Middle frontal gyrus (tissue), 1 donor: Measurements from ENCODE around the gene GPR78.

ENCODE experiments used
- DNase-seq: peaks from one replicate; pipeline ENCODE4 v3.0.0-alpha.2; 2015; ENCODE audit warnings: low spot score; ENCODE audit errors: extremely low spot score

Gene GPR78

DNA sequence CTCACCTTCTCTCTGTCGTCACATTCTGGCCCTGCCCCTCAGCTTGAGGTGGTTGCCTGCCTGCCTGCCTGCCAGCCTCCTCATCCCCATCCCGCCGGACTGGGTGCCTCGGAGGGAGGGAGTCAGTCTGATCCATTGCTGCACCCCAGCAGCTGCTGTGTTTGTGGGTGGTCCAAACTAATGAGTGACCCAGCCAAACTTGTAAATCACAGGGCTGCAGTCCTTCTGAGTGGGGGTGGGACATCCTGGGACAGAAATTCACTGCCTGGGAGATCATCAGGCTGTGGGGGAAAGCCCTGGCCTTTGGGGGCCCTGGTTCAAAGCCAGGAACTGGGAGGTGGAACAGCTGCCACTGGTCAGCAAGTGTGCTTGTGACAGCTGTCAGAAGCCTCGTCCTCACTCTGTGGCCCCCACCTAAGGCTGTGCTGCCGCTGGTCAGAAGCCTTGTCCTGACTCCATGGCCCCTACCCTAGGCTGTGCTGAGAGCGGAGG is 5.6 kb downstream of the GPR78 start:
- no peak for DNase-seq

DNA sequence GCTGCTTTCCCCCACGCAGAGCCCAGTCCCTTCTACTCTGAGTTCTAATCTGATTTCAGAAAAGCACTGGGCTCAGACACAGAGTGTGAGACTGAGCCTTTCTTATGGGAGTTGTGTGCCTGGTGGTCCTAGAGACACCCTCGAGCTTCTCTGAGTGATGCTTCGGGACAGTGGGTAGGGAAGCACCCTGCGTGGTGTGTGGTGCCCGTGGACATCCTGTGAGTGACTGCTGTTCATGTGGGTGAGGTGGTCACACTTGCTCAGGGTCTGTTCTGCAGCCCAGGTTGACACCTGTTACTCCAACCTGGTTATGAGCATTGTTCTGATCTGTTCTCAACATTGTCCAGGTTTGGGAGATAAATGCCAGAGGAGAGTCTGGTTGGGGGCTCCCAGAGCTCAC is 6.1 kb downstream of the GPR78 start:
- no peak for DNase-seq

DNA sequence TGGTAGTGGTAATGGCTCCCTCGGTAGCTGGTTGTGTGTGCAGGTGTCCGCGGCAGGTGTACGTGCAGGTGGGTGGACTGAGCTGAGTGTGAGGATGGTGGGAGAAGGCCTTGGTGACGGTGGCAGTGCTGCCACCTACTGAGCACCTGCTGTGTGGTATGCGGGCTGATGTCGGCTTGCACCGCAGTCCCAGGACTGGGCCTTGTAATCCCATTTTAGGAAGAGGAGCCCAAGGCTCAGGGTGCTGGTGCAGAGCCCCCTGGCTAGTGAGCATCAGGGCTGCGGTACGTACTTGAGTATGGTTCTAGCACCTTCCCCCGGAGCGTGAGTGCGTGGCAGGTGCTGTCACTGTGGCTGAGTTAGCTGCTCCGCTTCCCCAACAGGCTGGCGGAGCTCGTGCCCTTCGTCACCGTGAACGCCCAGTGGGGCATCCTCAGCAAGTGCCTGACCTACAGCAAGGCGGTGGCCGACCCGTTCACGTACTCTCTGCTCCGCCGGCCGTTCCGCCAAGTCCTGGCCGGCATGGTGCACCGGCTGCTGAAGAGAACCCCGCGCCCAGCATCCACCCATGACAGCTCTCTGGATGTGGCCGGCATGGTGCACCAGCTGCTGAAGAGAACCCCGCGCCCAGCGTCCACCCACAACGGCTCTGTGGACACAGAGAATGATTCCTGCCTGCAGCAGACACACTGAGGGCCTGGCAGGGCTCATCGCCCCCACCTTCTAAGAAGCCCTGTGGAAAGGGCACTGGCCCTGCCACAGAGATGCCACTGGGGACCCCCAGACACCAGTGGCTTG is 6.7 kb downstream of the GPR78 start:
- no peak for DNase-seq

DNA sequence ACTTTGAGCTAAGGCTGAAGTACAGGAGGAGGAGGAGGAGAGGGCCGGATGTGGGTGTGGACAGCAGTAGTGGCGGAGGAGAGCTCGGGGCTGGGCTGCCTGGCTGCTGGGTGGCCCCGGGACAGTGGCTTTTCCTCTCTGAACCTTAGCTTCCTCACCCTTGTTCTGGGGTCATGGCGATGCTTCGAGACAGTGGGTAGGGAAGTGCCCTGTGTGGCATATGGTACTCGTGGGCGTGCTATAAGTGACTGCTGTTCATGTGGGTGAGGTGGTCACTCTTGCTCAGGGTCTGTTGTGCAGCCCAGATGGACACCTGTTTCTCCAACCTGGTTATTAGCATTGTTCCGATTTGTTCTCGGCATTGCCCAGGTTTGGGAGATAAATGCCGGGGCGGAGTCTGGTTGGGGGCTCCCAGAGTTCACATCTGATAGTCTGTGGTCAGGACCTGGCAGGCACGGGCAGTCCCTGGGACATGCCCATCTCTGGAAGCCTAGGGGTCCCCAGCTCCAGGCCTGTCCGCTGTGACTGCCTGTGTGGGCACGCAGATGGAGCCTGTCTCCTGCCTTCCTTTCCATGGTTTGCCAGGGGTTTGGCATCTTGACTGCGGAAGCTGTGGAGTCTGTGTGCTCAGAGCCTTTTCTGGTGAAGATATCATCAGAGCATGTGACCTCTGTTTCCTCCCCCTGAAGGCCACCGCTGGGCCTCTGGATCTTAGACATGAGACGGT is 7.4 kb downstream of the GPR78 start:
- DNase-seq, result no peak

DNA sequence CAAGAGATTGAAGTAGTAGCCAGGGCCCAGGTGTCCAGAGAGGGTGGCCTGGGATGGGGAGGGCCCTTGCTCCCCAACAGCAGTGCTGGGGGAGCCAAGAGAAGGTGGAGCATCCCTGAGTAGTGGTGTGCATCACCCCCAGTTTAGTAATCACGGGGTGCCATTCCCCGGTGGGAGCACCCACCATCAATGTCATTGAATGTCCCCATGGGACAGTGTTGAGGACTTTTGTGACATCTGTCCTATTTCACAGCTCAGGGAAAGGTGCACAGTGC is 7.9 kb downstream of the GPR78 start:
- DNase-seq, result no peak

DNA sequence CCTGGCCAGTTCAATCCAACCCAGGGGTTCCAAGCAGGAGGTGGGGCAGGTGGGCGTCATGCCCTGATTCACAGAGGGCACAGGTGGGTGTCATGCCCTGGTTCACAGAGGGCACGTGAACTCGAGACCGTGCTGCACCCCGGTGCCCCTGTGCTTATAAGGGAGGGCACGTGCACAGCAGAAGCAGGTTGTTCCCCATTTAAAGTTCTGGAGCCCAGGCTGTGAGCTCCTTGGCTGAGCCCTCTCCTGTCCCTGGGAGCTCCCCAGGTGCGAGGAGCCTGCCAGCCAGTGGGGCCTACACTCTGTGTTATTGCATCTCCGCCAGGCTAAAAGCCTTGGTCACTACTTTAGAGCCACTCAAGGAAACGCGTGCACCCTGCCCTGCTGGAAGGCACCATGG is 9.1 kb downstream of the GPR78 start:
- DNase-seq, result no peak

DNA sequence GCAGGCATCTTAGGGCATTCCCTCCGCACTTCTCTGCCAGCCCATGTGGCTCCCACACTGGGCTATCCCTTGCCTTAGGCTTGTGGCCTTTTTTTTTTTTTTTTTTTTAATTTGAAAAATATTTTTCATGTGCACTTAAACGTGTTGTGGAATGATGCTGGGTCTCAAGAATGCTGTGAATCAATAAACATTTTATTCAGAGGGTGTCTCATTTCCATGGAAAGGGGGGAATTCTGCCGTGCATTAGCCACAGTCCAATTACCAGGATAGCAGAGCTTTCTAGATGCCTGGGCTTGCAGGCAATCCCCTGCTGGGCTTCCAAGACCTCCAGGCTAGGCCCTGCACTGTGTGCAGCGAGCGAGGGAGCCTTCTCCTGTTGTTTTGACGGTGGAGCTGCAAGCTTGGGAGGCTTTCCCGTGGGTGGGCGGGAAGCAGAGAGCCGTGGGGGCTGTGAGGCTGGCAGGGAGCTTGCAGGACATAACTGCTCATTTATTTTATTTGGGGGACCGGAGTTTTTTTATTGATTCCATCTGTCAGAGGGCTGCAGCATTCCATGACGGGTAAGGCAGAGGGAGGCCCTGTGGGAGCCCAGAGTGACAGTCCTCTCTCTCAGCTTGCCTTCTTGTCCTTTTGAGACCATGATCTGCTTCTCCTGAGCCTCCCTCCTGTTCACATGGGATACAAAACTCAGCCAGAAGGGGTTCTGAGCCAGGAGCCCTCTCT is 9.8 kb downstream of the GPR78 start:
- DNase-seq, result no peak

DNA sequence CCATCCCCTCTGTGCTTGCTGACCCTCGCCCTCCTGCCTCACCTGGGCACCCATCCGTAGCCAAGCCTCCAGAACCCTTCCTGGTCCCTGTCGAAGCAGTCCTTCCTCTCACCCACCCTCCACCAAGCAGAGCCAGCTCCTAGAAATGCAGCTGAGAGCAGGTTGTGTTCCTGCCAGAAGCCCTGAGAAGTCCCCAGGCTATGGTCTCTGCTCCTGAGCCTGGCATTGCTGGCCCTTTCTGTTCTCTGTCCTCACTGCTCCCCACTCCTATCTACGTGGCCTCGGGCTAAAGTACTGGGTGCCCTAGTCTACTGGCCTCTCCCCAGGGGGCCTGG is 10.3 kb downstream of the GPR78 start:
- DNase-seq, result no peak

DNA sequence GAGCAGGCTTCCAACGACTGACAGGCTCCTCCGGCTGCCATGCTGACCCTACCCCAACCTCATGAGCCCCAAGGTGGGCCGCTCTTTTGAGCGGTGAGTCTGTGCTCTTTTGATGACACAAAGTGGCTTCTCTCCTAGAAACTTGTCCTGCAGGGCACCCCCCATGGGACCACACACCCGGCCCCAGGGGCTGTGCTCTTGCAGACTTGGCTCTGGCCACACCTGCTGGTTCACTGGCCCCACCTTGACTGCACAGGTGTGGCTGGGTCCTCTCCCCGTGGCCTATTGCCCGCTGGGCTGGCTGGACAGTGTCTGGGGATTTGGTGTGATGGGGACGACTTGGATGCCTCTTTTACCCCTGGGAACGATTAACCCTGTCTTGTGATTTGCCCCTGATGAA is 10.9 kb downstream of the GPR78 start:
- no peak for DNase-seq

DNA sequence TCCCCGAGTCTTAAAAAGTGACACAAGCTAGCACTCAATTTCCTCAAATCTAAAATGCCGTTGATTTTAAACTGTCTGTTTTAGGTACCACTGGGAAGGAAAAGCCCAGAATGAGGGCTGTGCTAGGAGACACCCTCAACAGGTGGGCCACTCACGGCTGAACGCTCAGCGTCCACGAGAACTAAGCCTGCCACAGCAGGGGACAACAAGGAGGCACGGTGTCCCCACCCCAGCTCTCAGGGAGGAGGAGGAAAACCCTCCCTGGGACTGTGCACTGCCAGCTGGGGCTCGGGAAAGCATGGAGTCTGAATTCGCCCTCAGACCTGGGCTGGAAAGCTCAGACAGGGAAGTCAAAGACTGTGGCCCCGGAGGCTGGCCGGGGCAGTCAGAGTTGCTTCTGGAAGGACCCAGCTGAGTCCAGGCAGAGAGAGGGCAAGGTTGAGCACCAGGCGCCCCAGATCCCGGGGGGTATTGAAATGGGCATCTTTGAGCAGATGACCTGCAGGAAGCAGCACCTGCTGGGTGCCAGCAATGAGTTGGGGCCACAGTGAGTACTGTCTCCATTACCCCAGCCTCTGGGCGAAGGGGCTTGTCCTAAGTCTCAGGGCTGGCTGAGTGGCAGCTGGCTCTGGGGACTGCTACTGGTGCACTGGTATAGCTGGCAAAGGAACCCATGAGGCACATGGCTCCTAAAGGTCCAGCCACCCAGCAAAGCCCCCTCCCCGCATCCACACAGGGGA is 11.6 kb downstream of the GPR78 start:
- DNase-seq, result no peak

DNA sequence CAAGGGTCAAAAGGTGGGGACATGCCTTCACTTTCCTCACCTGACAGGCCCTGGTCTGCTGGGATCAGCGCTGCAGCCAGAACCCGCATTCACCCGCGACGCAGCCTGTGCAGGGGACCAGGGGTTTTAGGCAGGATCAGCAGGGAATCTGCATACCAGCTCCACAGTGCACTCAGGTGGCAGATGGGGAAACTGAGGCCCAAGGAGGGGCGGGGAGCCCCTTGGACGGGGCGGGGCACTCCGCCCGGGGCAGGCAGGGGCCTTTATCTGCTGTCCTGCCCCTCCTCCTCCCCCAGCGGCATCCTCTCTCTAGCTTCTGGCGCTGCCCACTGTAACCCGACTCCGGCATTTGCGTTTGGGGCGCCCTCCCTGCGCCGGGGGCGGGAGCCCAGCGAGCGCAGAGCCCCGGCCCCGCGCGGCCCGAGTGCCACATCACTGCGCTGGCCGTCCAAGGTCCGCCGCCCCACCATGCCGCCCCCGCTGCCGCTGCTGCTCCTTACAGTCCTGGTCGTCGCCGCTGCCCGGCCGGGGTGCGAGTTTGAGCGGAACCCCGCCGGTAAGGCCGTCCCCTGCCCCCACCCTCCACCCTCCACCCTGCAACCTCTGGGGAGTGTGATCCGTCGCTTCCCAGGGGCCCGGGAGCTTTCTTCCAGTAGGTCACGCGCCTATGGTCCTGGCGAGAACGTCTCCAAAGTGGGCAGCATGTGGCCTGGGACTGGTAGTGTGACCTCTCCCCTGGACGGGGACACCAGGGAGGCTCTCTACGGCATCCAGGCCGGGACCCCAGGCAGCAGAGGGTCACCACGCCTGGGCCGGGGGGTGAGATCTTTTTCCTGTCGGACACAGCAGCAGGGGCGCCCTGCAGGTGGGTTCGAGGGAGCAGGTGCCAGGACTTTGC is 12.4 kb downstream of the GPR78 start, which contains the start of gene CPZ:
TSS of gene CPZ (plus strand) at position 400 of the 898 bp plus-strand sequence. CDS start at position 469, 69 bp downstream.
- DNase-seq, result no peak

DNA sequence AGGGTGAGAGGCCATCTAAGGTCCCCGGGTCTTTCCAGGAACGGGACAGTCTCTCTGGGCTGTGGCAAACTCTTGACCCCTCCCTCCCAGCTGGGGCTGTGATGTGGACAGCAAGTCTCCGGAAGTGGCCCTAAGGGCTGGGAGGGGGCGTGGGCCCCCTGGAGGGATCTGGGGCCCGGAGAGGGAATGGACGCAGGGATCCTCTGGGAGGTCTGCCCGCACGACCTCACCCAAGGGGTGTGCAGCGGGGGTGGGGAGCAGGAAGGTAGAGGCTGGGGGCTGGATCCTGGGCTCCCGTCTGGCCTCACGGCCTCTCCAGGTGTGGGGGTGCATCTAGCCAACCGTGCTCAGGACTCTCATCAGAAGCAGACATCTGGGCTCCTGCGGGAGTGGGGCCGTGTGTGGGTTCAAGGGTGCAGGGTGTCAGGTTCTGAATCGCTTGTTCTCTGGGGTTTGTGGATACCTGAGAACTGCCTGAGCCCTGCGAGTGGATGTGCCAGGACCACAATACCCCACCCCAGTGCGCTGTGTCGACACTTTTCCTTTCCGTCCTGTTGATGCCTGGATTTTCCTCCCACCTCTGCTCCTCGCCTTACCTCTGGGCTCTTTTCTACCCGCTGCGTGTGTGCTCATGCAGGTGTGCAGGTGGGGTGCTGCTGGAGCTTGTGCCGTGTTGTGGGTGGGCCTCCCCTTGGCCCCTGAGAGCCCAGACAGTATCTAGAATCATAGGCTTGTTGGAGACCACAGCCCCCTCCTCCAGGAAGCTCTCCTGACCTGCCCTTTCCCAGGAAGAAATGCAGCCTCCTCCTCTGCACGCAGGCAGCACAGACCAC is 13.3 kb downstream of the GPR78 start:
- DNase-seq, result no peak

DNA sequence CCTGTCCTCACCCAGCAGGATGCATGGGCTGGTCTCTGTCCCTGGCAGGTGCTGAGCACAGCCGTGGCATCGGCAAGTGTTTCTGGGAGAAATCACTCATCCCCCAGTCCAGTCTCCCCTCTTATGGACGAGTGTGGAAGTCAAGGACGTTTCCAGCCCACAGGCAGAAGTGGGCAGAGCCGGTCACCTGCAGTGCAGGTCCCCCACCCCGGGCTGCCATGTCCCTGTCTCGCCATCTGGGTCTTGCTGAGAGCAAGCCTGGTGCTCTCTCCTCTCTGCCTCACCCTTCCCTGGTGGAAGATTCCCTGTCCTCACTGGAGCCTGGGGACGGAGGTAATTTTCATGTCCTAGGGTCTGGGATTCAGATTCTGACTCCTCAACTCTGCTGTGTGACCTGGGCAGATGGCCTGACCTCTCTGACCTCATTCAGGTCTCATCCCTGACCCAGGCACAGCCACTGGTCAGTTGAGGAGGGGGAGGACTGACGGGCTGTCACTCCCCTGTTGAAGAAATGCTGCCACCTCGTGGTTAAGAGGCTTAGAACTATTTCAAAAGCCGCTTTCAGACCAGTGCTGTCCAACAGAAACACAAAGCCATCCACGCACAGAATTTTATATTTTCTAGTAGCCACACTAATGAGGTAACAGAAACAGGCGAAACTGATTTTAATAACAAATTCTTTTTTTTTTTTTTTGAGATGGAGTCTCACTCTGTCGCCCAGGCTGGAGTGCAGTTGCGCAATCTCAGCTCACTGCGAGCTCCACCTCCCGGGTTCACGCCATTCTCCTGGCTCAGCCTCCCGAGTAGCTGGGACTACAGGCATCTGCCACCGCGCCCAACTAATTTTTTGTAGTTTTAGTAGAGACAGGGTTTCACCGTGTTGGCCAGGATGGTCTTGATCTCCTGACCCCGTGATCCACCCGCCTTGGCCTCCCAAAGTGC is 14.2 kb downstream of the GPR78 start:
- peak; percentile 58 for DNase-seq

DNA sequence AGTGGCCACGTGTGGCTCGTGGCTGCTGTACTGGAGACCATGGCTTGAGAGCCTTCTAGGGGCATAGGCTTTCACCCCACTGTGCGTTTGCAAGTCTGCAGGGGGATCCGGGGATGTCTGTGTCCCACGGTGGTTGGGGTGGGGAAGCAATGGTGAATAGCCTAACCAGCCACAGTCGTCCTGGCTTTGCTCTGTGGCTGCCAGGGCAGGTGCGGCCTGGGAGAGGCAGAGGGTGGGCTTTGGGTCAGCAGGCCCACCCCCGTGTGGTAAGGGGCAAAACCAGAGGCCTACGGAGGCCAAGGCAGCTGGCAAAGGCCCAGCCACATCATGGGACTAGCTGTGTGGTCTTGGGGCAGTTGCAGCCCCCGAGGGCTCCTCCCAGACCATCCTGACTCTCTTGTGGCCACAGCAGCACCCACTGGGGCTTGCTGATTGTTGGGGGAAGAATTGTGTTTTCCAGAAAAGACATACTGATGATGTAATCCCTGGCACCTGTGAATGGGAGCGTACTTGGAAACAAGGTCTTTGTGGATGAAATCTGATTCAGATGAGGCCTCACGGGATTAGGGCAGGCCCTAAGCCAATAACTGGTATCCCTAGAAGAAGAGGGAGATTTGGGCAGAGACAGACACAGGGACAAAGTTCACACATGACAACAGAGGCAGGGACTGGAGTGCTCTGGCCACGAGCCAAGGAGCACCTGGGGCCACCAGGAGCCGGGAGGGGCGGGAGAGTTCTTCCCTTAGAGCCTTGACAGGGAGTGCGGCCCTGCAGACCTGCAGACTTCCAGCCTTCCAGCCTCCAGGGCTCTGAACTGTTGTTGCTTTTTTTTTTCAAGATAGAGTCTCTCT is 15.3 kb downstream of the GPR78 start:
- DNase-seq, result no peak

DNA sequence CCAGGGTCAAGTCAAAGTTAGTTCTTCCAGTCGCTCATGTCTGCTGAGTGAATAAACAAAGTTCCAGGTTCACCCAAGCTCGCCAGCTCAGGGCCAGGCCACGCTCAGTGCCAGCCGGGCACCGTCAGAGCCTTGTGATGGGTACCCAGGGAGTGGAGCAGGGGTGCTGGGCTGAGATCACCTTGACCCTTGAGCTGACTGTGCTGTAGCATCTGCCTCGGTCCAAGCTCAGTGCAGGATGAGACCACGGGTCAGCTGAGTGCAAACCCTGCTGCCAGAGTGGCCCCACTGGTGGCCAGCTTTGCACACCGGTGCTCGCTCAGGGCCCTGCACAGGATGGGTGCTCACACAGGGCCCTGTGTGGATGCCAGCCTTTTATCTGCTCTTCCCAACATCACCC is 16.7 kb downstream of the GPR78 start:
- no peak for DNase-seq

DNA sequence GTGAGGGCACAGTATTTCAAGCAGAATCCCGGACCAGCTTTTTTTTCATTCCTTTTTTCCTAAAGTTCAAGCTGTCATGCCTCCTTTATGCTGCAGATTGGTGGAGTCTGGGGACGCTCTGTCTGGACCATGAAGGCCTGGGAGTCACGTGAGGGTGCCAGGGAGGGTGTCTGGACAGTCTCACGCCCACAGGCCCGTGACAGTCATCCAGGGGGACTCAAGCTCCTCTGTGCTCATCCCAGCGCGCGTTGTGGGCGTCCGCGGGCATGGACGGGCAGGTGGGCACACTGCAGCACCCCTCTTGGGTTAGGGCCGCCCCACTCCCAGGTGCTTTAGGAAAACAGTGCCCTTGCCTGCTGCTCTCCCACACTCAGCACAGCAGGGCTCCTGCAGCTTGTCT is 17.1 kb downstream of the GPR78 start:
- no peak for DNase-seq

DNA sequence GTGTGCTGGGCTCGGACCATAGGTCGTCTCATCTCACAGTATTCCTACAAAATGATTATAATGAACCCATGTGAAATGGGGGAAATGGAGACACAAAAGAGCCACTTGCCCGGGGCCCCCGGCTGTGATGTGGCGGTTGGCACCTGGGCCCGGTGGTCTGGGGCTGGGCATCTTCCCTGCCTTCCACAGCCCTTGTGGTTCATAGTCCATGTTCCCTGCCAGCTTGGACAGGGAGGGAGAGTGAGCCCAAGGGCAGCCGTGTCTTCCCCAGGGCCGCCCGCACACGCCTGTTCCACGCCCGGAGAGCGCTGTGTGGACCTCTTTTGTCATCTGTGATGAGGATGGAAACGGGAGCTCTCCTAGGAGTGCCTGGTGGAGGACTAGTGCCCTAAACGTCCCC is 17.6 kb downstream of the GPR78 start:
- no peak for DNase-seq
